B cell (primary cell): Measurements from ENCODE around the gene NOTUM. TPM values are rescaled to one million over a fixed set of nuclear protein-coding genes. Genes with fewer than 3 reads are reported as not detected.

Experiments used
- ATAC-seq: fragments of 200-7000 bp; cut with Tn5 transposase; one replicate; pipeline ENCODE4 v1.10.0; 2021; ENCODE audit warnings: low read depth, mild to moderate bottlenecking, moderate number of reproducible peaks, moderate library complexity
- CTCF ChIA-PET: fragments of 350-600 bp; sonication (Branson Sonifier 250); formaldehyde crosslinking; loops from one replicate; lab custom pipeline; 2021; ENCODE audit warnings: antibody characterized with exemption, inconsistent platforms; lab: Charles Lee
- POLR2A ChIA-PET: fragments of 350-600 bp; sonication (Branson Sonifier 250); formaldehyde crosslinking; loops from one replicate; lab custom pipeline; 2021; ENCODE audit warnings: antibody characterized with exemption; lab: Charles Lee
- DNase-seq: peaks from one replicate; pipeline ENCODE4 v3.0.0; 2013
- H2AFZ ChIP-seq: 2 replicates; pipeline ENCODE4 v1.6.1; 2012; ENCODE audit warnings: mild to moderate bottlenecking, low read depth, low read length; ENCODE audit not compliant: insufficient read depth, poor library complexity, severe bottlenecking
- H3K27ac ChIP-seq, 2 donors: 1 replicate in 1 of 2; 2 replicates in 1 of 2; pipeline ENCODE4 v1.5.1; 2012 to 2013; ENCODE audit warnings: low read length in 2 of 2, mild to moderate bottlenecking in 2 of 2, moderate library complexity in 1 of 2
- H3K27me3 ChIP-seq, 4 experiments: fragments of 200-600 bp in 1 of 4; sonication (generic) in 1 of 4; replicated peaks in 1 of 4; 1 replicate in 2 of 4; 2 replicates in 2 of 4; pipeline versions ENCODE4 v1.6.1 to v1.7.0; 2013 to 2016; ENCODE audit warnings: low read length in 3 of 4, mild to moderate bottlenecking in 2 of 4, mixed read lengths in 1 of 4, moderate library complexity in 1 of 4; ENCODE audit not compliant: insufficient read depth in 4 of 4, control insufficient read depth in 3 of 4; ENCODE audit errors: control extremely low read depth in 1 of 4
- H3K36me3 ChIP-seq, 2 experiments: replicated peaks in 1 of 2; 1 replicate in 1 of 2; 2 replicates in 1 of 2; pipeline versions ENCODE4 v1.6.1 to v1.7.1; 2013; ENCODE audit warnings: low read length in 1 of 2; ENCODE audit not compliant: insufficient read depth in 2 of 2, control insufficient read depth in 1 of 2; ENCODE audit errors: control extremely low read depth in 1 of 2, extremely low read depth in 1 of 2
- H3K4me1 ChIP-seq, 2 donors: fragments of 200-600 bp in 1 of 2; sonication (generic) in 1 of 2; 1 replicate in 1 of 2; 2 replicates in 1 of 2; pipeline versions ENCODE4 v1.5.1 to v1.6.1; 2013 to 2017; ENCODE audit warnings: low read length in 2 of 2; ENCODE audit not compliant: control insufficient read depth in 2 of 2, insufficient read depth in 2 of 2
- H3K4me2 ChIP-seq: replicated peaks from 2 replicates; pipeline ENCODE3; 2012; ENCODE audit warnings: mild to moderate bottlenecking, low read depth, low read length; ENCODE audit not compliant: poor library complexity, severe bottlenecking
- H3K4me3 ChIP-seq, 5 experiments: fragments of 200-600 bp in 1 of 5; sonication (generic) in 1 of 5; 1 replicate in 3 of 5; 2 replicates in 2 of 5; pipeline versions ENCODE4 v1.5.1 to v1.7.0; 2011 to 2016; ENCODE audit warnings: low read length in 4 of 5, mild to moderate bottlenecking in 4 of 5, low read depth in 2 of 5, control low read depth in 1 of 5, moderate library complexity in 1 of 5; ENCODE audit not compliant: insufficient read depth in 1 of 5; ENCODE audit errors: control extremely low read depth in 1 of 5, extremely low read depth in 1 of 5
- H3K79me2 ChIP-seq: fragments of 200-600 bp; sonication (generic); one replicate; pipeline ENCODE4 v1.6.0; 2016; ENCODE audit warnings: low read length; ENCODE audit not compliant: control insufficient read depth, insufficient read depth
- H3K9ac ChIP-seq: fragments of 200-600 bp; sonication (generic); 2 replicates; pipeline ENCODE4 v1.6.1; 2017; ENCODE audit warnings: mild to moderate bottlenecking, low read length, moderate library complexity
- H3K9me3 ChIP-seq, 3 donors: one replicate each; pipeline versions ENCODE4 v1.6.1 to v1.7.1; 2013; ENCODE audit warnings: low read length in 2 of 3; ENCODE audit not compliant: control insufficient read depth in 2 of 3, insufficient read depth in 1 of 3; ENCODE audit errors: control extremely low read depth in 1 of 3
- H4K20me1 ChIP-seq: 2 replicates; pipeline ENCODE4 v1.6.0; 2012; ENCODE audit warnings: mild to moderate bottlenecking, low read length; ENCODE audit not compliant: insufficient read depth, control insufficient read depth, poor library complexity, severe bottlenecking
- H3K27ac Mint-ChIP-seq: one replicate; pipeline ENCODE4 v1.8.0; 2021; ENCODE audit warnings: mixed read lengths
- H3K27me3 Mint-ChIP-seq: one replicate; pipeline ENCODE4 v1.8.0; 2021; ENCODE audit warnings: mixed read lengths
- H3K4me1 Mint-ChIP-seq: one replicate; pipeline ENCODE4 v1.8.0; 2021; ENCODE audit warnings: mixed read lengths
- H3K4me3 Mint-ChIP-seq: one replicate; pipeline ENCODE4 v1.8.0; 2021; ENCODE audit warnings: mixed read lengths
- H3K9me3 Mint-ChIP-seq: one replicate; pipeline ENCODE4 v1.8.0; 2022; ENCODE audit warnings: mixed read lengths; ENCODE audit not compliant: insufficient read depth
- CTCF ChIP-seq: fragments of 200-600 bp; IDR thresholded peaks from one replicate; pipeline ENCODE4 v1.8.0; 2022; ENCODE audit warnings: antibody characterized with exemption, mild to moderate bottlenecking
- EZH2 ChIP-seq: IDR thresholded peaks from 2 replicates; pipeline ENCODE4 v1.6.1; 2012; ENCODE audit warnings: borderline replicate concordance, low read depth, mild to moderate bottlenecking, moderate library complexity, low read length; ENCODE audit not compliant: insufficient read depth, poor library complexity, severe bottlenecking
- WGBS: methylation state at CpG from one replicate; pipeline ENCODE4 v1.1.5; 2013; ENCODE audit warnings: missing lambda C conversion rate; ENCODE audit not compliant: insufficient coverage; 5-methylcytosine and 5-hydroxymethylcytosine counted together
- intact Hi-C: fragments of 100-400 bp; cut with micrococcal nuclease; formaldehyde crosslinking; loops from one replicate; pipeline ENCODE4 v1.10.0; 2022
- polyA plus RNA-seq: library from polyadenylated mRNA; depleted of rRNA; stranded (reverse); fragments of >200 nt; gene quantifications from 2 replicates; pipeline ENCODE4 v1.2.3, GENCODE V29; 2012
- total RNA-seq, 2 donors: library from RNA; stranded (reverse); fragments of 120-200 nt in 1 of 2; gene quantifications; 1 replicate in 1 of 2; 2 replicates in 1 of 2; pipeline versions ENCODE4 v1.2.3 to v1.2.4, GENCODE V29; 2013 to 2022

Gene NOTUM
- total and polyA plus RNA-seq, 2 donors (not counting 1 experiment from before 2014, with no cell fraction given): not detected

DNA sequence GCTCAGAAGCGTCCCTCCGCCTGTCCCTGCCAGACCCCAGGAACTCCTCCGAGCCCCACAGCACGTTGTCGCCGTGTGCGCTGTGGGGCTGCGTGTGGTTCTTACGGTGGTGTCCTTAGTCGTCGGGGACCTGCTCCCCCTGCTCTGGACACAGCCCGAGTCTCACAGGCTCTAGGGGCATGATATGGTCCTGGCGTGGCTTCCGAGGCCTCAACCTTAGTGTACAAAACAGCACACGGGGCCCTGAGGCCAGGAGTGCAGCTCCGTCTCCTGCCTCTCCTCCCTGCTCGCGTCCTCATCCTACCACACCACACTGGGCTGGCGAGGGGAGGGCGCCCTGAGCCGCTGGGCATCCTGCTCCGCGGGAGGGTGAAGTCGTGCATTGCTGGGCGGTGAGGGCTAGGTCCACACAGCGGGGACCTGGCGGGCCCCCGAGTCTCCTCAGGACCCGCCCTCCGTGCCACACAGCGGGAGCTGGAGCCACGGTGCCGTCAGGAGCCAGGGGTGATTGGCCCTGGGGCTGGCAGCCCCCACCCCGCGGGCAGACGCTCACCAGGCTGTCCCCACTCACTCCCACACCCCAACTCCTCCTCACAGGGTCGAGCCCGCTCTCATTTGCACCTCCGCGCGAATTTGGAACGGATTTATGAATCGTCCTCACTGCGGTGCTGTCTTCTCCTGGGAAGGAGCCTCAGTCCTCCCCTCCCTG, 32.3 kb downstream of the NOTUM start:
- Mint-ChIP-seq H3K4me3 (peak overlapping the region; percentile 64), H3K4me1 (peaks cover 17% of the 10 kb centered on the region), H3K27ac (no peak overlapping the region), H3K27me3 (peaks cover 10% of the 10 kb centered on the region), H3K9me3 (no peaks in the 10 kb centered on the region)
- Histone ChIP-seq H3K27me3 (peaks cover 0 to 23% (median 9%) of the 10 kb centered on the region in 4 experiments), H4K20me1 (peaks cover 27% of the 10 kb centered on the region), H3K36me3 (no peaks in the 10 kb centered on the region), H2AFZ (peak overlapping the region; percentile 87), H3K4me1 (peaks cover 24 to 31% of the 10 kb centered on the region in 2 donors), H3K4me3 (peak overlapping the region in 3 of 5 experiments; percentile 50 to 60 (median 58)), H3K27ac (no peak overlapping the region), H3K79me2 (peaks cover 34% of the 10 kb centered on the region), H3K9me3 (no peaks in the 10 kb centered on the region), H3K4me2 (peak overlapping the region; percentile 90), H3K9ac (peak overlapping the region; percentile 48)
- DNase-seq (peak; percentile 58), ATAC-seq (no peak)
- intact Hi-C loops: loop anchor here (5.0 kb wide), 2 partner anchors 36 to 96 kb away; partner anchors contain the start of genes ALYREF, ANAPC11 and MCRIP1
- no peak for TF ChIP-seq EZH2
- no peak for TF ChIP-seq CTCF
- ChIA-PET CTCF (interaction anchor here (0.5 to 3.5 kb wide), 5 partner anchors 10 to 147 kb away, joined by 3 to 16 read pairs (median 3); no protein-coding TSS in a partner anchor), POLR2A (interaction anchor here (0.7 kb wide), 1 partner anchor 57 kb away, joined by 3 read pairs; no protein-coding TSS in a partner anchor)
- WGBS: 28% methylated on average over 41 of the region's 44 CpGs
